Vagina (tissue), 2 donors: ENCODE measurements around the gene TMEM106C.

ENCODE experiments used
- POLR2A ChIP-seq, 2 donors: fragments of 450-650 bp; IDR thresholded peaks; one replicate each; pipeline ENCODE4 v1.6.1; 2017; ENCODE audit warnings: antibody characterized with exemption in 2 of 2, mild to moderate bottlenecking in 2 of 2, moderate library complexity in 2 of 2
- TF ChIP-seq, protein P1 (sequence below), 3 experiments: fragments of 450-650 bp in 2 of 3; fragments of 200-600 bp in 1 of 3; sonication (generic) in 1 of 3; IDR thresholded peaks; one replicate each; pipeline ENCODE4 v1.5.1; 2017 to 2019; ENCODE audit warnings: antibody characterized with exemption in 3 of 3, mild to moderate bottlenecking in 2 of 3, moderate library complexity in 2 of 3

DNA sequence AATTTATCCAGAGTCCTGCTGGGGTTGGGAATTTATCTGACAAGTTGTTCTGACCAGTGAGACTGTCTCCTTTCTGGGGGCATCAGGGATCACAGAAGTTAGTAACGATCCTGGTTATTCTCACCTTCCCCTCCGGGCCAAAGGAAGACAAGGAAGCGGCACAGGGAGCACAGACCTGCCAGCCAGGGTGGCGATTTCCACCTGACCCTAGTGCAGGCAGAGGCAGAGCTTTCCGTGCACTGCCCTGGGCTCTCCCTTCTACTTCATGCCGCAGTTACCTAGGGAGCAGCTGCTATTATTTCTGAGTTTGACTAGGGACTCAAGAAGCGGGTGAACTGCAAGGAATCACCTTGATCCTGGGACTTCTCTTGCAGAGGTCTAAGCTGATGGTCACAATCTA lies 7.4 kb downstream of the TMEM106C start:
- TF ChIP-seq, protein P1, sequence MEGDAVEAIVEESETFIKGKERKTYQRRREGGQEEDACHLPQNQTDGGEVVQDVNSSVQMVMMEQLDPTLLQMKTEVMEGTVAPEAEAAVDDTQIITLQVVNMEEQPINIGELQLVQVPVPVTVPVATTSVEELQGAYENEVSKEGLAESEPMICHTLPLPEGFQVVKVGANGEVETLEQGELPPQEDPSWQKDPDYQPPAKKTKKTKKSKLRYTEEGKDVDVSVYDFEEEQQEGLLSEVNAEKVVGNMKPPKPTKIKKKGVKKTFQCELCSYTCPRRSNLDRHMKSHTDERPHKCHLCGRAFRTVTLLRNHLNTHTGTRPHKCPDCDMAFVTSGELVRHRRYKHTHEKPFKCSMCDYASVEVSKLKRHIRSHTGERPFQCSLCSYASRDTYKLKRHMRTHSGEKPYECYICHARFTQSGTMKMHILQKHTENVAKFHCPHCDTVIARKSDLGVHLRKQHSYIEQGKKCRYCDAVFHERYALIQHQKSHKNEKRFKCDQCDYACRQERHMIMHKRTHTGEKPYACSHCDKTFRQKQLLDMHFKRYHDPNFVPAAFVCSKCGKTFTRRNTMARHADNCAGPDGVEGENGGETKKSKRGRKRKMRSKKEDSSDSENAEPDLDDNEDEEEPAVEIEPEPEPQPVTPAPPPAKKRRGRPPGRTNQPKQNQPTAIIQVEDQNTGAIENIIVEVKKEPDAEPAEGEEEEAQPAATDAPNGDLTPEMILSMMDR (IDR thresholded peaks at IDR 0.05), result no peak
- no peak for TF ChIP-seq POLR2A (IDR thresholded peaks at IDR 0.05)
